HepG2 (cell line): Measurements from ENCODE around the gene CPVL. TPM values are rescaled to one million over a fixed set of nuclear protein-coding genes. Genes with fewer than 3 reads are reported as not detected.

Experiments used
- CENPX ChIP-seq: sonication (generic); formaldehyde crosslinking; IDR thresholded peaks from 2 replicates; pipeline ENCODE4 v1.9.0; 2021; ENCODE audit warnings: mild to moderate bottlenecking, missing genetic modification reagents, moderate library complexity
- ELF1 ChIP-seq: sonication (generic); formaldehyde crosslinking; IDR thresholded peaks from 2 replicates; pipeline ENCODE4 v1.4.0; 2020; ENCODE audit warnings: missing genetic modification reagents
- ERF ChIP-seq: IDR thresholded peaks from 2 replicates; pipeline ENCODE4 v1.6.1; 2018; ENCODE audit warnings: missing biosample characterization, missing genetic modification reagents
- JUND ChIP-seq: sonication (generic); formaldehyde crosslinking; IDR thresholded peaks from 2 replicates; pipeline ENCODE4 v1.8.0; 2022; ENCODE audit warnings: mild to moderate bottlenecking, missing genetic modification reagents
- KAT8 ChIP-seq: IDR thresholded peaks from 2 replicates; pipeline ENCODE4 v1.6.1; 2016; ENCODE audit warnings: missing genetic modification reagents, missing compliant biosample characterization
- MEIS2 ChIP-seq: sonication (generic); formaldehyde crosslinking; IDR thresholded peaks from 2 replicates; pipeline ENCODE4 v1.9.0; 2021; ENCODE audit warnings: mild to moderate bottlenecking, missing genetic modification reagents
- MTF2 ChIP-seq: sonication (generic); formaldehyde crosslinking; IDR thresholded peaks from 2 replicates; pipeline ENCODE4 v1.5.0; 2020; ENCODE audit warnings: missing genetic modification reagents, borderline replicate concordance
- PHF5A ChIP-seq: IDR thresholded peaks from one replicate; pipeline ENCODE4 v1.6.1; 2018; ENCODE audit warnings: low read depth, missing genetic modification reagents; ENCODE audit not compliant: unreplicated experiment
- PITX1 ChIP-seq: sonication (generic); formaldehyde crosslinking; IDR thresholded peaks from 2 replicates; pipeline ENCODE4 v1.5.1; 2020; ENCODE audit warnings: mild to moderate bottlenecking, missing genetic modification reagents
- SPEN ChIP-seq: sonication (generic); formaldehyde crosslinking; IDR thresholded peaks from 2 replicates; pipeline ENCODE4 v1.5.1; 2020; ENCODE audit warnings: low read depth, mild to moderate bottlenecking, missing genetic modification reagents
- TBL1XR1 ChIP-seq: fragments of 150-350 bp; IDR thresholded peaks from 2 replicates; pipeline ENCODE4 v1.6.1; 2014; ENCODE audit warnings: borderline replicate concordance, low read length; ENCODE audit not compliant: partially characterized antibody
- TBX2 ChIP-seq: sonication (generic); formaldehyde crosslinking; IDR thresholded peaks from 2 replicates; pipeline ENCODE4 v1.5.0; 2020; ENCODE audit warnings: missing genetic modification reagents, mild to moderate bottlenecking, borderline replicate concordance
- ZBTB42 ChIP-seq: sonication (generic); formaldehyde crosslinking; IDR thresholded peaks from 2 replicates; pipeline ENCODE4 v1.5.0; 2020; ENCODE audit warnings: mild to moderate bottlenecking, missing genetic modification reagents
- ZFP90 ChIP-seq: sonication (generic); formaldehyde crosslinking; IDR thresholded peaks from 2 replicates; pipeline ENCODE4 v1.8.0; 2022; ENCODE audit warnings: missing genetic modification reagents, mild to moderate bottlenecking, inconsistent platforms, borderline replicate concordance
- ZMYM4 ChIP-seq: sonication (generic); formaldehyde crosslinking; IDR thresholded peaks from 2 replicates; pipeline ENCODE4 v1.8.1; 2023; ENCODE audit warnings: mild to moderate bottlenecking, missing genetic modification reagents
- ZNF446 ChIP-seq: sonication (generic); formaldehyde crosslinking; IDR thresholded peaks from 2 replicates; pipeline ENCODE4 v1.5.0; 2020; ENCODE audit warnings: mild to moderate bottlenecking, missing genetic modification reagents
- ZNF660 ChIP-seq: sonication (generic); formaldehyde crosslinking; IDR thresholded peaks from 2 replicates; pipeline ENCODE4 v1.5.1; 2020; ENCODE audit warnings: mild to moderate bottlenecking, low read depth, missing genetic modification reagents, borderline replicate concordance
- polyA plus RNA-seq, 8 experiments: library from polyadenylated mRNA; depleted of rRNA in 3 of 8; stranded (reverse) in 7 of 8; unstranded in 1 of 8; fragments of >200 nt; fragmentation: Illumina TruSeq in 4 of 8; extraction: Trizol in 4 of 8; gene quantifications; 2 replicates each; pipeline versions ENCODE4 v1.2.1 to v1.2.3, GENCODE V29; 2011 to 2016; ENCODE audit warnings: low read depth in 4 of 8, missing spikeins in 1 of 8, mixed read lengths in 1 of 8; ENCODE audit not compliant: insufficient read depth in 1 of 8
- total RNA-seq, 5 experiments: library from RNA; depleted of rRNA; stranded (reverse); fragments of >200 nt; fragmentation: Illumina TruSeq; extraction: Trizol; gene quantifications; 2 replicates each; pipeline ENCODE4 v1.2.3, GENCODE V29; 2016; ENCODE audit warnings: low read depth in 1 of 5
- TF ChIP-seq, protein P1 (sequence below): sonication (generic); formaldehyde crosslinking; IDR thresholded peaks from 2 replicates; pipeline ENCODE4 v1.5.0; 2020; ENCODE audit warnings: mild to moderate bottlenecking, missing genetic modification reagents, moderate library complexity
- TF ChIP-seq, protein P2 (sequence below): sonication (generic); formaldehyde crosslinking; IDR thresholded peaks from 2 replicates; pipeline ENCODE4 v1.4.0; 2020; ENCODE audit warnings: mild to moderate bottlenecking, missing genetic modification reagents
- TF ChIP-seq, protein P3 (sequence below), 2 experiments: fragments of 450-650 bp in 1 of 2; sonication (generic) in 1 of 2; formaldehyde crosslinking; IDR thresholded peaks; 2 replicates each; pipeline versions ENCODE4 v1.5.0 to v1.8.0; 2020 to 2022; ENCODE audit warnings: mild to moderate bottlenecking in 1 of 2, missing genetic modification reagents in 1 of 2
- TF ChIP-seq, protein P4 (sequence below): sonication (generic); formaldehyde crosslinking; IDR thresholded peaks from 2 replicates; pipeline ENCODE4 v1.8.1; 2023; ENCODE audit warnings: missing genetic modification reagents, mild to moderate bottlenecking, borderline replicate concordance
- TF ChIP-seq, protein P5 (sequence below): sonication (generic); formaldehyde crosslinking; IDR thresholded peaks from 2 replicates; pipeline ENCODE4 v1.4.0; 2020; ENCODE audit warnings: missing genetic modification reagents

CPVL gene
- total and polyA plus RNA-seq, 2 of the 13 experiments (the other 11 are each of a cell fraction or from before 2014, with no cell fraction given): 59.2 to 294 TPM

DNA sequence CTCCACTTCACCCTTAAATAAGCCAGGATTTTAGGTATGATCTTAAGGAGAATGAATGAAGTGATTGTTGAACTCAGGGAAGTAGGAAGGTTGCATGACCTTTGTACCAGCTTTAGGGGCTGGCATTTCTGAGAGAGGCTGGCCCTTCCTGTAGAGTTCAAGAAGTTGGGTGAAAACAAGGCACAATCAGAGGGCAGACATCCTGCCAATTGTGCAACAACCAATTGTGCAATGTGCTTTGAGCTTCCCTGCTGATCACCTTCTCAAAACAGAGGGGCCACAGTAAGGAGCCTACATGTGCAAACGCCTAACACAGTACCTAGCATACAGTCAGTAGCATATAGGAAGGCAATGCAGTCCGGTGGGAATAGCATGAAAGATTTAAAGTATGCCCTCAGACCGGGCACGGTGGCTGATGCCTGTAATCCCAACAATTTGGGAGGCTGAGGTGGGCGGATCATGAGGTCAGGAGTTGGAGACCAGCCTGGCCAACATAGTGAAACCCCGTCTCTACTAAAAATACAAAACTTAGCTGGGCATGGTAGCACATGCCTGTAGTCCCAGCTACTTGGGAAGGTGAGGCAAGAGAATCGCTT is 5.4 kb downstream of the CPVL start (continued):
- TF ChIP-seq, protein P1, sequence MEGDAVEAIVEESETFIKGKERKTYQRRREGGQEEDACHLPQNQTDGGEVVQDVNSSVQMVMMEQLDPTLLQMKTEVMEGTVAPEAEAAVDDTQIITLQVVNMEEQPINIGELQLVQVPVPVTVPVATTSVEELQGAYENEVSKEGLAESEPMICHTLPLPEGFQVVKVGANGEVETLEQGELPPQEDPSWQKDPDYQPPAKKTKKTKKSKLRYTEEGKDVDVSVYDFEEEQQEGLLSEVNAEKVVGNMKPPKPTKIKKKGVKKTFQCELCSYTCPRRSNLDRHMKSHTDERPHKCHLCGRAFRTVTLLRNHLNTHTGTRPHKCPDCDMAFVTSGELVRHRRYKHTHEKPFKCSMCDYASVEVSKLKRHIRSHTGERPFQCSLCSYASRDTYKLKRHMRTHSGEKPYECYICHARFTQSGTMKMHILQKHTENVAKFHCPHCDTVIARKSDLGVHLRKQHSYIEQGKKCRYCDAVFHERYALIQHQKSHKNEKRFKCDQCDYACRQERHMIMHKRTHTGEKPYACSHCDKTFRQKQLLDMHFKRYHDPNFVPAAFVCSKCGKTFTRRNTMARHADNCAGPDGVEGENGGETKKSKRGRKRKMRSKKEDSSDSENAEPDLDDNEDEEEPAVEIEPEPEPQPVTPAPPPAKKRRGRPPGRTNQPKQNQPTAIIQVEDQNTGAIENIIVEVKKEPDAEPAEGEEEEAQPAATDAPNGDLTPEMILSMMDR: 0 out of 2 replicates have a peak, but pooled peaks have one; percentile 22
- no peak for TF ChIP-seq CENPX (CRISPR knock-in tag)
- peak; percentile 86 for TF ChIP-seq MEIS2
- peak; percentile 52; the same call in 1 of the 2 replicates for TF ChIP-seq SPEN
- peak; percentile 37; the same call in 1 of the 2 replicates for TF ChIP-seq JUND
- TF ChIP-seq ZNF660: no peak
- peak; percentile 72 for TF ChIP-seq KAT8 (CRISPR knock-in tag)
- TF ChIP-seq ELF1 (CRISPR knock-in tag): peak; percentile 61
- TF ChIP-seq, protein P2, sequence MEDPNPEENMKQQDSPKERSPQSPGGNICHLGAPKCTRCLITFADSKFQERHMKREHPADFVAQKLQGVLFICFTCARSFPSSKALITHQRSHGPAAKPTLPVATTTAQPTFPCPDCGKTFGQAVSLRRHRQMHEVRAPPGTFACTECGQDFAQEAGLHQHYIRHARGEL (CRISPR knock-in tag): no peak
- TF ChIP-seq ZMYM4 (CRISPR knock-in tag): peak; percentile 94
- no peak for TF ChIP-seq ZBTB42 (CRISPR knock-in tag)
- TF ChIP-seq ZFP90 (CRISPR knock-in tag): 0 out of 2 replicates have a peak, but pooled peaks have one; percentile 39
- no peak for TF ChIP-seq TBL1XR1
- peak; percentile 91 for TF ChIP-seq PITX1 (CRISPR knock-in tag)
- peak; percentile 93 for TF ChIP-seq ERF (CRISPR knock-in tag)
- TF ChIP-seq MTF2 (CRISPR knock-in tag): no peak
- TF ChIP-seq, protein P3, sequence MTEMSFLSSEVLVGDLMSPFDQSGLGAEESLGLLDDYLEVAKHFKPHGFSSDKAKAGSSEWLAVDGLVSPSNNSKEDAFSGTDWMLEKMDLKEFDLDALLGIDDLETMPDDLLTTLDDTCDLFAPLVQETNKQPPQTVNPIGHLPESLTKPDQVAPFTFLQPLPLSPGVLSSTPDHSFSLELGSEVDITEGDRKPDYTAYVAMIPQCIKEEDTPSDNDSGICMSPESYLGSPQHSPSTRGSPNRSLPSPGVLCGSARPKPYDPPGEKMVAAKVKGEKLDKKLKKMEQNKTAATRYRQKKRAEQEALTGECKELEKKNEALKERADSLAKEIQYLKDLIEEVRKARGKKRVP (CRISPR knock-in tag; IDR thresholded peaks at IDR 0.05): peak in 1 of 2 experiments; percentile 80; a peak in 2 of 4 replicates
- TF ChIP-seq, protein P4, sequence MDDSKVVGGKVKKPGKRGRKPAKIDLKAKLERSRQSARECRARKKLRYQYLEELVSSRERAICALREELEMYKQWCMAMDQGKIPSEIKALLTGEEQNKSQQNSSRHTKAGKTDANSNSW (CRISPR knock-in tag): no peak
- TF ChIP-seq, protein P5, sequence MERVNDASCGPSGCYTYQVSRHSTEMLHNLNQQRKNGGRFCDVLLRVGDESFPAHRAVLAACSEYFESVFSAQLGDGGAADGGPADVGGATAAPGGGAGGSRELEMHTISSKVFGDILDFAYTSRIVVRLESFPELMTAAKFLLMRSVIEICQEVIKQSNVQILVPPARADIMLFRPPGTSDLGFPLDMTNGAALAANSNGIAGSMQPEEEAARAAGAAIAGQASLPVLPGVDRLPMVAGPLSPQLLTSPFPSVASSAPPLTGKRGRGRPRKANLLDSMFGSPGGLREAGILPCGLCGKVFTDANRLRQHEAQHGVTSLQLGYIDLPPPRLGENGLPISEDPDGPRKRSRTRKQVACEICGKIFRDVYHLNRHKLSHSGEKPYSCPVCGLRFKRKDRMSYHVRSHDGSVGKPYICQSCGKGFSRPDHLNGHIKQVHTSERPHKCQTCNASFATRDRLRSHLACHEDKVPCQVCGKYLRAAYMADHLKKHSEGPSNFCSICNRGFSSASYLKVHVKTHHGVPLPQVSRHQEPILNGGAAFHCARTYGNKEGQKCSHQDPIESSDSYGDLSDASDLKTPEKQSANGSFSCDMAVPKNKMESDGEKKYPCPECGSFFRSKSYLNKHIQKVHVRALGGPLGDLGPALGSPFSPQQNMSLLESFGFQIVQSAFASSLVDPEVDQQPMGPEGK (CRISPR knock-in tag): peak; percentile 90
- TF ChIP-seq PHF5A (CRISPR knock-in tag): no peak
- TF ChIP-seq TBX2 (CRISPR knock-in tag): peak; percentile 77; the same call in 1 of the 2 replicates
- no peak for TF ChIP-seq ZNF446
